Non-pigmented ciliary epithelial cell (primary cell): ENCODE data around the gene RBMY1F.
"Not testable (repeated sequence)": the region's sequence is repeated elsewhere in the genome, so short reads cannot be mapped to it uniquely, and the experiment has no call there.

ENCODE experiments used
- DNase-seq: peaks from one replicate; pipeline ENCODE4 v3.0.0-alpha.2; 2010; ENCODE audit warnings: low read depth

The RBMY1F gene

GRCh38 chrY:22182823-22183222 is at the start of gene RBMY1F:
Gene RBMY1F (minus strand): TSS chrY:22182923. CDS start chrY:22180969, 1,954 bp downstream.
- DNase-seq = not testable (repeated sequence)

DNA sequence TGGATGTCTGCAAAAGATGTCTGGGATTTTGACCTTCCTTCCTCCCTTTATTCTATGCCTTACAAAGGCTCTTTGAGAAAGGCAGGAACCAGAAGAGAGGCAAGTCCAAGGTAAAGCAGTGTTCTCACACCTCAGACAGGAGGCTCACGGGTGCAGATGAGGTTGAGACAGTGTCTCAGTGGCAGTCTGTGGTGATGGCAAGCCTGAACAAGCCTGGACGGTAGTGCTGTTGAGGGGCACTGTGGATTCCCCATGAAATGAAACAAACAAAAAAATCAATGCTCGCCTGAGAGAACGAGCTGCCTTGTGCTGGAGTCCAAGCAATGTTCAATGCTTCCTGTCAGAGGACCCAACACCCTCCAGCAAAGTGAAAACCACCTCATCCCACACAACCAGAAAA is 31.6 kb downstream of the RBMY1F start:
- DNase-seq = not testable (repeated sequence)

DNA sequence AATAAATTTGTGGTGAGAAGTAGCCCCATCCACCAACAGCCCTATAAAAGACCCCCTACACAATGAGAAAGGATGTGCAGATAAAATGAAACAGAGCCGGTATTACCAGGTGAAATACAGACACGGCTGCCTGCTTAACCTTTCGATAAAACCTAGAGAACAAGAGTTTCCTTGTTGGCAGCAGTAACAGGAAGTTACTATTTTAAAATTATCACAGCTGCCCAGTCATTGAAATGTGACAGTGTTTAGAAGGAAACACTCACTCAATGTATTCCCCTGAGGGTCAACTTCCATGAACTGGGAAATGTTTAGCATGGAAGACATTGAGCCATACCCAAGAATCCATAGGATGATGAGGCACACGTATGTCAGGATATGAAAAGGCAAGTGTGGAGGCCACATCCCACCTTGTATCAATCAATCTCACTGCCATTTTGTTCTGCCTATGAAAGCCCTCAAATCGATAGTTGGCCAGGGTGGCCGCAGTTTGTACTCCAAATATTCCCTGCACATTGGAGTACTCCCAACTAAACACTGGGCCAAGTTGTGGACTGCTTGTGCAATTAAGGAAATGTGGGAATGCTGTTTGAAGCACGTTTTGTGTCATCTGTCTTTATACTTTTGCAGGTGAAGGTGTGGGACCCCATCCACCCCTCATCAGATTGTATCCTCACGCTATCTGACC is 41.6 kb downstream of the RBMY1F start:
- DNase-seq = not testable (repeated sequence)

GRCh38 chrY:22134719-22135118 is 48.0 kb downstream of the RBMY1F start:
- not testable (repeated sequence) for DNase-seq

DNA sequence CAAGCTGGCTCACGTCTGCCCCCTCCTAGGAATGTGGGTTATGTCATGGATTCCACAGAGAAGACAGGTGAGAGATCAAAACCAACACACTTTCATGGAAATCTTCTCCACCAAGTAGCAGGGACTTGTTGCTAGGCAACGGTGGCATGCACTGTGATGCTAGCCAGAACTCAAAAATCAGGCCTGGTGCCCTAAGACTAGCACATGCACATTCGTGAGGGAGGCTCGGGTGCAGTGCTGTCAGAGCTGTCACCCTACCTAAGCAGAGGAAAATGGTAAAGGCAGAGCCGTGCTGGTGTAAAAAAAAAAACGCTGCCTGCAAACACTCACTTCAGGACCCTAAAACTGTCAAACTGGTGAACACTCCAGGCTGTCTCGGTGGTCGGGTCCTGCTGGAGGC is 52.2 kb downstream of the RBMY1F start:
- not testable (repeated sequence) for DNase-seq
